HCT116 (cell line): Measurements from ENCODE around the gene GNAO1. TPM values are rescaled to one million over a fixed set of nuclear protein-coding genes. Genes with fewer than 3 reads are reported as not detected.

Experiments
- ATAC-seq: fragments of 200-7000 bp; cut with Tn5 transposase; 2 replicates; pipeline ENCODE4 v1.9.1; 2020; ENCODE audit warnings: mild to moderate bottlenecking, moderate library complexity
- BruUV-seq: library from RNA; stranded (reverse); fragments of 400-500 nt; replicated peaks from 2 replicates; lab custom pipeline; 2021; lab: Mats Ljungman, UMichigan
- CTCF ChIA-PET: fragments of 300-600 bp; sonication (Branson Sonifier 250); formaldehyde crosslinking; loops from one replicate; lab custom pipeline; 2021; ENCODE audit warnings: antibody characterized with exemption; lab: Charles Lee
- POLR2A ChIA-PET: fragments of 300-600, 350-600 bp; sonication (Branson Sonifier 250); formaldehyde crosslinking; loops from one replicate; lab custom pipeline; 2021; ENCODE audit warnings: antibody characterized with exemption; lab: Charles Lee
- RAD21 ChIA-PET, 2 experiments: fragments of 300-600 bp; sonication (Branson Sonifier 250); formaldehyde crosslinking; loops; one replicate each; lab custom pipeline; 2023; ENCODE audit warnings: low total read pairs in 2 of 2; ENCODE audit not compliant: uncharacterized antibody in 2 of 2, unreplicated experiment in 2 of 2, low non-redundant PET in 1 of 2; lab: Charles Lee
- DNase-seq: peaks from one replicate; pipeline ENCODE4 v3.0.0-alpha.2; 2010; ENCODE audit warnings: low read depth, low spot score
- H2AFZ ChIP-seq: fragments of 200-600 bp; shearing (Covaris generic), sonication (generic); 2 replicates; pipeline ENCODE4 v1.6.1; 2017; ENCODE audit warnings: low read depth, mixed run types, mixed read lengths, antibody characterized with exemption, low read length; ENCODE audit not compliant: poor library complexity, severe bottlenecking
- H3K27ac ChIP-seq: 2 replicates; pipeline ENCODE4 v1.5.1; 2012; ENCODE audit warnings: low read depth, low read length
- H3K27me3 ChIP-seq: fragments of 200-600 bp; sonication (generic); 2 replicates; pipeline ENCODE4 v1.6.1; 2016; ENCODE audit warnings: mixed run types, low read length, mixed read lengths; ENCODE audit not compliant: insufficient read depth
- H3K36me3 ChIP-seq, 2 experiments: fragments of 200-500 bp in 1 of 2; fragments of 200-600 bp in 1 of 2; sonication (Bioruptor generic) in 1 of 2; sonication (generic) in 1 of 2; 2 replicates each; pipeline versions ENCODE4 v1.5.1 to v1.6.1; 2014 to 2016; ENCODE audit warnings: low read length in 2 of 2, inconsistent platforms in 1 of 2, mixed read lengths in 1 of 2, mixed run types in 1 of 2; ENCODE audit not compliant: insufficient read depth in 2 of 2, control insufficient read depth in 1 of 2
- H3K4me1 ChIP-seq, 2 experiments: fragments of 200-600 bp in 1 of 2; sonication (generic) in 1 of 2; 2 replicates each; pipeline versions ENCODE4 v1.5.1 to v1.6.1; 2012 to 2017; ENCODE audit warnings: low read length in 2 of 2, inconsistent platforms in 1 of 2, mild to moderate bottlenecking in 1 of 2, mixed read lengths in 1 of 2, mixed run types in 1 of 2, moderate library complexity in 1 of 2; ENCODE audit not compliant: insufficient read depth in 2 of 2, control insufficient read depth in 1 of 2
- H3K4me2 ChIP-seq: fragments of 200-600 bp; sonication (generic); 2 replicates; pipeline ENCODE4 v1.6.1; 2017; ENCODE audit warnings: mixed run types, low read length, mixed read lengths
- H3K4me3 ChIP-seq, 2 experiments: fragments of 200-600 bp in 1 of 2; sonication (generic) in 1 of 2; replicated peaks in 1 of 2; 2 replicates each; pipeline ENCODE4 v1.5.1; 2011 to 2016; ENCODE audit warnings: low read length in 2 of 2, control low read depth in 1 of 2, low read depth in 1 of 2, mild to moderate bottlenecking in 1 of 2, mixed read lengths in 1 of 2, mixed run types in 1 of 2
- H3K79me2 ChIP-seq: fragments of 200-600 bp; sonication (generic); 2 replicates; pipeline ENCODE4 v1.6.1; 2017; ENCODE audit warnings: mild to moderate bottlenecking, mixed run types, low read length, moderate library complexity, mixed read lengths; ENCODE audit not compliant: insufficient read depth
- H3K9ac ChIP-seq: fragments of 200-600 bp; sonication (generic); 2 replicates; pipeline ENCODE4 v1.6.1; 2016; ENCODE audit warnings: low read length, mixed read lengths
- H3K9me2 ChIP-seq: fragments of 200-600 bp; sonication (generic), shearing (Covaris generic); 2 replicates; pipeline ENCODE4 v1.6.1; 2017; ENCODE audit warnings: mixed run types, mild to moderate bottlenecking, moderate library complexity; ENCODE audit not compliant: insufficient read depth
- H3K9me3 ChIP-seq, 2 experiments: fragments of 200-500 bp in 1 of 2; fragments of 200-600 bp in 1 of 2; sonication (Bioruptor generic) in 1 of 2; sonication (generic) in 1 of 2; 2 replicates each; pipeline ENCODE4 v1.6.1; 2014 to 2017; ENCODE audit warnings: low read length in 2 of 2, mixed read lengths in 2 of 2, inconsistent platforms in 1 of 2, low read depth in 1 of 2, mild to moderate bottlenecking in 1 of 2, mixed run types in 1 of 2, moderate library complexity in 1 of 2; ENCODE audit not compliant: control insufficient read depth in 1 of 2, insufficient read depth in 1 of 2
- H4K20me1 ChIP-seq: fragments of 200-600 bp; sonication (generic), shearing (Covaris generic); 2 replicates; pipeline ENCODE4 v1.6.1; 2017; ENCODE audit warnings: mixed run types, mild to moderate bottlenecking, moderate library complexity; ENCODE audit not compliant: insufficient read depth
- EZH2 ChIP-seq: fragments of 200-600 bp; sonication (generic); IDR thresholded peaks from 2 replicates; pipeline ENCODE4 v1.6.1; 2017; ENCODE audit warnings: antibody characterized with exemption, mixed run types
- RAD21 ChIP-seq: IDR thresholded peaks from 2 replicates; pipeline ENCODE4 v1.6.1; 2012; ENCODE audit warnings: low read depth, mild to moderate bottlenecking
- TCF7L2 ChIP-seq: IDR thresholded peaks from 2 replicates; pipeline ENCODE4 v1.7.0; 2011; ENCODE audit warnings: borderline replicate concordance, inconsistent platforms; ENCODE audit not compliant: insufficient read depth, insufficient read length; ENCODE audit errors: extremely low read depth
- ZNF274 ChIP-seq: fragments of 200-500 bp; sonication (Bioruptor generic); IDR thresholded peaks from 2 replicates; pipeline ENCODE4 v1.6.1; 2014; ENCODE audit warnings: mild to moderate bottlenecking, low read depth, low read length, inconsistent platforms
- intact Hi-C: fragments of 100-400 bp; cut with micrococcal nuclease; formaldehyde crosslinking; loops from 2 replicates; pipeline ENCODE4 v1.10.0; 2022
- total RNA-seq: library from RNA; stranded (reverse); gene quantifications from one replicate; pipeline ENCODE4 v1.2.1, GENCODE V29; 2021; ENCODE audit not compliant: unreplicated experiment
- TF ChIP-seq, protein P1 (sequence below), 3 experiments: fragments of 200-600 bp in 1 of 3; sonication (generic) in 1 of 3; IDR thresholded peaks in 2 of 3; conservative IDR thresholded peaks in 1 of 3; 2 replicates each; pipeline ENCODE4 v1.5.1; 2012 to 2017; ENCODE audit warnings: low read depth in 2 of 3, low read length in 2 of 3, antibody characterized with exemption in 1 of 3, borderline replicate concordance in 1 of 3, control low read depth in 1 of 3, mild to moderate bottlenecking in 1 of 3, mixed read lengths in 1 of 3, mixed run types in 1 of 3, moderate library complexity in 1 of 3; ENCODE audit not compliant: insufficient read depth in 1 of 3

The GNAO1 gene
- total RNA-seq, 1 experiment from 2014 or later = 0.12 TPM

DNA sequence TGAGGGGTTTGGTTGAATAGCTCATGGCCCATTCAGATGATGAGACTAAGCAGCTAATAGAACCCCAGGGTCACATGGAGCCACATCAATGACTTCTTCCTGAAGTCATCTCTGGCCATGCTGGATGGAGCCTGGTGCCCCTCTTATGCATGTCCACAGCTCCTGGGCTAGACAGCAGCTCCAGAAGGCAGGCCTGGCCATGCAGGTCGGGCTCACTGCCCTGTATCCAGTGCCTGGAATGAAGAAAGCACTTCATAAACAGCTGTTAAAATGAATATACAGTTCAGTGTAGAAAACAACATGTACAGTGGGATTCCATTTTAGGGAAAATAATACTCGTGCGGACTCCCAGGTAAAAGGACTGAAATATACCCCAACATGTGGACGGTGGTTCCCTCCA lies 73.9 kb downstream of the GNAO1 start:
- no peaks in the 10 kb centered on the region for H3K36me3 ChIP-seq
- H3K9me3 ChIP-seq = no peaks in the 10 kb centered on the region
- H3K9ac ChIP-seq = no peak overlapping the region
- no peak overlapping the region for H3K4me3 ChIP-seq
- no peaks in the 10 kb centered on the region for H4K20me1 ChIP-seq
- intact Hi-C loops = no loop called here
- H2AFZ ChIP-seq = no peak overlapping the region
- ChIA-PET POLR2A (no interaction called here), RAD21 (no interaction called here), CTCF (no interaction called here)
- no TSS peak for BruUV-seq
- H3K27me3 ChIP-seq = peaks cover 16% of the 10 kb centered on the region; the same call in 1 of the 2 replicates
- no peaks in the 10 kb centered on the region for H3K9me2 ChIP-seq
- no peaks in the 10 kb centered on the region for H3K79me2 ChIP-seq
- DNase-seq (no peak), ATAC-seq (no peak)
- H3K4me2 ChIP-seq = no peak overlapping the region
- TF ChIP-seq EZH2 (no peak), TCF7L2 (no peak)
- H3K27ac ChIP-seq = no peak overlapping the region
- H3K4me1 ChIP-seq = no peaks in the 10 kb centered on the region

- no peaks in the 10 kb centered on the region for H3K9me2 ChIP-seq
- no peak overlapping the region for H3K9ac ChIP-seq
- CTCF ChIA-PET = no interaction called here
These were observed 74.5 kb downstream of the GNAO1 start for GRCh38 chr16:56265746-56266145.

More at GRCh38 chr16:56265746-56266145, 74.5 kb downstream of the GNAO1 start:
- no peak overlapping the region for H3K27ac ChIP-seq
- intact Hi-C loops = no loop called here
- no peaks in the 10 kb centered on the region for H4K20me1 ChIP-seq
- H3K4me3 ChIP-seq = no peak overlapping the region
- H3K36me3 ChIP-seq = no peaks in the 10 kb centered on the region
- no peak for DNase-seq
- ChIA-PET POLR2A (no interaction called here), RAD21 (no interaction called here)
- H3K79me2 ChIP-seq = no peaks in the 10 kb centered on the region
- H3K4me1 ChIP-seq = no peaks in the 10 kb centered on the region
- BruUV-seq = no TSS peak
- peaks cover 15% of the 10 kb centered on the region; the same call in 1 of the 2 replicates for H3K27me3 ChIP-seq
- no peak overlapping the region for H3K4me2 ChIP-seq
- TF ChIP-seq, protein P1, sequence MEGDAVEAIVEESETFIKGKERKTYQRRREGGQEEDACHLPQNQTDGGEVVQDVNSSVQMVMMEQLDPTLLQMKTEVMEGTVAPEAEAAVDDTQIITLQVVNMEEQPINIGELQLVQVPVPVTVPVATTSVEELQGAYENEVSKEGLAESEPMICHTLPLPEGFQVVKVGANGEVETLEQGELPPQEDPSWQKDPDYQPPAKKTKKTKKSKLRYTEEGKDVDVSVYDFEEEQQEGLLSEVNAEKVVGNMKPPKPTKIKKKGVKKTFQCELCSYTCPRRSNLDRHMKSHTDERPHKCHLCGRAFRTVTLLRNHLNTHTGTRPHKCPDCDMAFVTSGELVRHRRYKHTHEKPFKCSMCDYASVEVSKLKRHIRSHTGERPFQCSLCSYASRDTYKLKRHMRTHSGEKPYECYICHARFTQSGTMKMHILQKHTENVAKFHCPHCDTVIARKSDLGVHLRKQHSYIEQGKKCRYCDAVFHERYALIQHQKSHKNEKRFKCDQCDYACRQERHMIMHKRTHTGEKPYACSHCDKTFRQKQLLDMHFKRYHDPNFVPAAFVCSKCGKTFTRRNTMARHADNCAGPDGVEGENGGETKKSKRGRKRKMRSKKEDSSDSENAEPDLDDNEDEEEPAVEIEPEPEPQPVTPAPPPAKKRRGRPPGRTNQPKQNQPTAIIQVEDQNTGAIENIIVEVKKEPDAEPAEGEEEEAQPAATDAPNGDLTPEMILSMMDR (IDR thresholded peaks at IDR 0.05 in 2 of 3, conservative IDR thresholded peaks at IDR 0.05 in 1 of 3; ENCODE audit: borderline replicate concordance in 1 of 3, insufficient read depth in 1 of 3, low read depth in 2 of 3, low read length in 2 of 3) = no peak
- TF ChIP-seq ZNF274 (no peak), RAD21 (no peak)
- no peak for ATAC-seq
- no peak overlapping the region for H2AFZ ChIP-seq
- H3K9me3 ChIP-seq = no peaks in the 10 kb centered on the region
